Keratinocyte (primary cell): ENCODE data around the gene TMEM270. TPM values are rescaled to one million over a fixed set of nuclear protein-coding genes. Genes with fewer than 3 reads are reported as not detected.

Experiments
- DNase-seq: peaks from one replicate; pipeline ENCODE4 v3.0.0-alpha.2; 2011; ENCODE audit warnings: low read depth, missing footprints, low spot score
- FAIRE-seq: peaks from 2 replicates; lab custom pipeline; 2011; peaks lifted over from hg19 to GRCh38; lab: Jason Lieb, UNC
- H2AFZ ChIP-seq: 2 replicates; pipeline ENCODE4 v1.6.0; 2012; ENCODE audit warnings: low read length, control low read depth, inconsistent platforms; ENCODE audit not compliant: control insufficient read depth
- H3K27ac ChIP-seq: 2 replicates; pipeline ENCODE4 v1.5.1; 2011; ENCODE audit warnings: low read length; ENCODE audit not compliant: control insufficient read depth, insufficient read depth
- H3K27me3 ChIP-seq: 3 replicates; pipeline ENCODE4 v1.6.0; 2011; ENCODE audit warnings: low read length; ENCODE audit not compliant: control insufficient read depth, insufficient read depth; ENCODE audit errors: extremely low read depth
- H3K36me3 ChIP-seq, 2 experiments: 2 replicates in 1 of 2; 3 replicates in 1 of 2; pipeline ENCODE4 v1.5.1; 2011; ENCODE audit warnings: low read length in 2 of 2, mild to moderate bottlenecking in 1 of 2; ENCODE audit not compliant: control insufficient read depth in 2 of 2, insufficient read depth in 2 of 2; ENCODE audit errors: extremely low read depth in 1 of 2
- H3K4me1 ChIP-seq: 3 replicates; pipeline ENCODE4 v1.5.1; 2011; ENCODE audit warnings: low read length; ENCODE audit not compliant: control insufficient read depth, insufficient read depth; ENCODE audit errors: extremely low read depth
- H3K4me2 ChIP-seq: 3 replicates; pipeline ENCODE4 v1.6.0; 2011; ENCODE audit warnings: low read depth, low read length; ENCODE audit not compliant: control insufficient read depth, insufficient read depth; ENCODE audit errors: extremely low read depth
- H3K4me3 ChIP-seq, 3 experiments: fragments of 200-600 bp in 1 of 3; sonication (generic) in 1 of 3; 2 replicates in 2 of 3; 3 replicates in 1 of 3; pipeline ENCODE4 v1.5.1; 2011 to 2016; ENCODE audit warnings: low read length in 3 of 3, mild to moderate bottlenecking in 3 of 3, control low read depth in 2 of 3, inconsistent platforms in 1 of 3, low read depth in 1 of 3, mixed read lengths in 1 of 3, mixed run types in 1 of 3, moderate library complexity in 1 of 3; ENCODE audit not compliant: control insufficient read depth in 2 of 3, insufficient read depth in 2 of 3; ENCODE audit errors: extremely low read depth in 1 of 3
- H3K79me2 ChIP-seq: 2 replicates; pipeline ENCODE4 v1.6.0; 2012; ENCODE audit warnings: low read length; ENCODE audit not compliant: control insufficient read depth, insufficient read depth
- H3K9ac ChIP-seq: 3 replicates; pipeline ENCODE4 v1.6.0; 2011; ENCODE audit warnings: low read length; ENCODE audit not compliant: control insufficient read depth, insufficient read depth; ENCODE audit errors: extremely low read depth
- H3K9me1 ChIP-seq: 3 replicates; pipeline ENCODE4 v1.6.0; 2011; ENCODE audit warnings: low read length; ENCODE audit not compliant: control insufficient read depth, insufficient read depth; ENCODE audit errors: extremely low read depth
- H3K9me3 ChIP-seq: 2 replicates; pipeline ENCODE4 v1.5.1; 2012; ENCODE audit warnings: low read depth, low read length; ENCODE audit not compliant: control insufficient read depth
- H4K20me1 ChIP-seq: 3 replicates; pipeline ENCODE4 v1.6.0; 2011; ENCODE audit warnings: low read length; ENCODE audit not compliant: control insufficient read depth, insufficient read depth; ENCODE audit errors: extremely low read depth
- EZH2 ChIP-seq: IDR thresholded peaks from one replicate; pipeline ENCODE4 v1.6.1; 2012; ENCODE audit warnings: inconsistent platforms, mild to moderate bottlenecking, low read length, moderate library complexity
- dilution Hi-C: fragments of 300-500 bp; cut with MboI; formaldehyde crosslinking; loops from one replicate; pipeline ENCODE4 v1.7.0; 2020; ENCODE audit warnings: low sequenced_read_pairs; ENCODE audit not compliant: extremely low pct_ligation_motif_present
- polyA plus RNA-seq, 5 experiments: library from polyadenylated mRNA; depleted of rRNA in 3 of 5; stranded (reverse) in 3 of 5; stranded (forward) in 1 of 5; unstranded in 1 of 5; fragments of >200 nt; gene quantifications; 1 replicate in 1 of 5; 2 replicates in 3 of 5; 3 replicates in 1 of 5; pipeline versions ENCODE4 v1.2.1 to v1.2.3, GENCODE V29; 2011 to 2012; ENCODE audit warnings: missing spikeins in 2 of 5, low read depth in 1 of 5, low replicate concordance in 1 of 5
- TF ChIP-seq, protein P1 (sequence below), 3 experiments: IDR thresholded peaks in 1 of 3; conservative IDR thresholded peaks in 1 of 3; optimal IDR thresholded peaks in 1 of 3; 2 replicates in 2 of 3; 3 replicates in 1 of 3; pipeline versions ENCODE3 to v1.5.1; 2011; ENCODE audit warnings: low read length in 3 of 3, mild to moderate bottlenecking in 3 of 3, moderate library complexity in 2 of 3, control low read depth in 1 of 3, inconsistent platforms in 1 of 3; ENCODE audit not compliant: insufficient read depth in 2 of 3; ENCODE audit errors: extremely low read depth in 1 of 3

TMEM270 gene
- polyA plus RNA-seq, 1 donor (not counting 4 experiments of a cell fraction or from before 2014, with no cell fraction given), result not detected

DNA sequence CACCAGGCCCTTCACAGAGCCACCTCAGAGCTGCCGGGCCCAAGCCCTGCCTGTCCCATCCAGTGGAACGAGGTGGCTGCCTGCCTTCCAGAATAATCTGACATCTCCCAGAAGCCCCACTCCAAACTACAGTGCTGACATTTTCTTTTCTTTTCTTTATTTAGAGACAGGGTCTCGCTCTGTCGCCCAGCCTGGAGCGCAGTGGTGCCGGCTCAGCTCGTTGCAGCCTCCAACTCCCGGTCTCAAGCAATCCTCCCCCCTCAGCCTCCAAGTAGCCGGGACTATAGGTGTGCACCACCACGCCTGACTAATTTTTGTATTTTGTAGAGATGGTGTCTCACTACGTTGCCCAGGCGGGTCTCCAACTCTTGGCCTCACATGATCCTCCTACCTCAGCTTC lies 346 bp downstream of the TMEM270 start:
- Histone ChIP-seq H3K36me3 (no peaks in the 10 kb centered on the region), H4K20me1 (no peaks in the 10 kb centered on the region), H3K79me2 (no peaks in the 10 kb centered on the region), H3K27me3 (peaks cover 7% of the 10 kb centered on the region), H2AFZ (no peak overlapping the region), H3K27ac (no peak overlapping the region), H3K9me1 (no peaks in the 10 kb centered on the region), H3K4me3 (no peak overlapping the region), H3K4me1 (no peaks in the 10 kb centered on the region), H3K9me3 (no peaks in the 10 kb centered on the region), H3K4me2 (no peak overlapping the region), H3K9ac (no peak overlapping the region)
- no peak for FAIRE-seq
- dilution Hi-C loops, result loop anchor here (25.0 kb wide), 1 partner anchor 101 kb away; no protein-coding TSS in a partner anchor
- no peak for DNase-seq
- no peak for TF ChIP-seq EZH2
- TF ChIP-seq, protein P1, sequence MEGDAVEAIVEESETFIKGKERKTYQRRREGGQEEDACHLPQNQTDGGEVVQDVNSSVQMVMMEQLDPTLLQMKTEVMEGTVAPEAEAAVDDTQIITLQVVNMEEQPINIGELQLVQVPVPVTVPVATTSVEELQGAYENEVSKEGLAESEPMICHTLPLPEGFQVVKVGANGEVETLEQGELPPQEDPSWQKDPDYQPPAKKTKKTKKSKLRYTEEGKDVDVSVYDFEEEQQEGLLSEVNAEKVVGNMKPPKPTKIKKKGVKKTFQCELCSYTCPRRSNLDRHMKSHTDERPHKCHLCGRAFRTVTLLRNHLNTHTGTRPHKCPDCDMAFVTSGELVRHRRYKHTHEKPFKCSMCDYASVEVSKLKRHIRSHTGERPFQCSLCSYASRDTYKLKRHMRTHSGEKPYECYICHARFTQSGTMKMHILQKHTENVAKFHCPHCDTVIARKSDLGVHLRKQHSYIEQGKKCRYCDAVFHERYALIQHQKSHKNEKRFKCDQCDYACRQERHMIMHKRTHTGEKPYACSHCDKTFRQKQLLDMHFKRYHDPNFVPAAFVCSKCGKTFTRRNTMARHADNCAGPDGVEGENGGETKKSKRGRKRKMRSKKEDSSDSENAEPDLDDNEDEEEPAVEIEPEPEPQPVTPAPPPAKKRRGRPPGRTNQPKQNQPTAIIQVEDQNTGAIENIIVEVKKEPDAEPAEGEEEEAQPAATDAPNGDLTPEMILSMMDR (optimal IDR thresholded peaks at IDR 0.05 in 1 of 3, IDR thresholded peaks at IDR 0.05 in 1 of 3, conservative IDR thresholded peaks at IDR 0.05 in 1 of 3; ENCODE audit: extremely low read depth in 1 of 3, insufficient read depth in 2 of 3, low read length in 3 of 3), result no peak

DNA sequence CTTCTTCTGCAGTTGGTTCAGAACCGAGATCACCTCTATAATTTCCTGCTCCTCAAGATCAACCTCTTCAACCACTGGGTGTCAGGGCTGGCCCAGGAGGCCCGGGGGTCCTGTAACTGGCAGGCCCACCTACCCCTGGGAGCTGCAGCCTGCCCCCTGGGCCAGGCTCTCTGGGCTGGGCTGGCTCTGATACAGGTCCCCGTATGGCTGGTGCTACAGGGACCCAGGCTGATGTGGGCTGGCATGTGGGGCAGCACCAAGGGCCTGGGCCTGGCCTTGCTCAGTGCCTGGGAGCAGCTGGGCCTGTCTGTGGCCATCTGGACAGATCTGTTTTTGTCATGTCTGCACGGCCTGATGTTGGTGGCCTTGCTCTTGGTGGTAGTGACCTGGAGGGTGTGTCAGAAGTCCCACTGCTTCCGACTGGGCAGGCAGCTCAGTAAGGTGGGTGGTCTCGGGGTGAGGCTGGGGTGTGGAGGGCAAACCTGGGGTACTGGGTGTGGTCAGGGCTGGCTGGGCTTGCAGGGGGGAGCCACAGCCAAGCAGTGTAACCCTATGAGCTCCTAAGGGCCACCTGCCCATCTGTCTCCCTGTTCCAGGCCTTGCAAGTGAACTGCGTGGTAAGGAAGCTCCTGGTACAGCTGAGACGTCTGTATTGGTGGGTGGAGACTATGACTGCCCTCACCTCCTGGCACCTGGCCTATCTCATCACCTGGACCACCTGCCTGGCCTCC lies 4.2 kb downstream of the TMEM270 start:
- DNase-seq (no peak), FAIRE-seq (no peak)
- Histone ChIP-seq H3K9me3 (no peaks in the 10 kb centered on the region), H3K27me3 (no peaks in the 10 kb centered on the region), H3K9ac (no peak overlapping the region), H3K4me3 (no peak overlapping the region), H3K4me1 (no peaks in the 10 kb centered on the region), H3K9me1 (no peaks in the 10 kb centered on the region), H3K79me2 (no peaks in the 10 kb centered on the region), H3K4me2 (no peak overlapping the region), H2AFZ (no peak overlapping the region), H4K20me1 (no peaks in the 10 kb centered on the region), H3K36me3 (no peaks in the 10 kb centered on the region), H3K27ac (no peak overlapping the region)
- no peak for TF ChIP-seq EZH2
- TF ChIP-seq, protein P1 (optimal IDR thresholded peaks at IDR 0.05 in 1 of 3, IDR thresholded peaks at IDR 0.05 in 1 of 3, conservative IDR thresholded peaks at IDR 0.05 in 1 of 3; ENCODE audit: extremely low read depth in 1 of 3, insufficient read depth in 2 of 3, low read length in 3 of 3), result no peak
- dilution Hi-C loops, result loop anchor here (25.0 kb wide), 1 partner anchor 97 kb away; no protein-coding TSS in a partner anchor
